PC-3 (cell line): ENCODE results near the gene TBPL2. TPM values are rescaled to one million over a fixed set of nuclear protein-coding genes. Genes with fewer than 3 reads are reported as not detected.

Experiments used
- ATAC-seq: fragments of 200-7000 bp; cut with Tn5 transposase; 2 replicates; pipeline ENCODE4 v1.9.1; 2020; ENCODE audit warnings: mild to moderate bottlenecking, moderate library complexity
- BruUV-seq: library from RNA; stranded (reverse); fragments of 400-500 nt; replicated peaks from 2 replicates; lab custom pipeline; 2021; lab: Mats Ljungman, UMichigan
- CTCF ChIA-PET: fragments of 300-600 bp; sonication (Branson Sonifier 250); formaldehyde crosslinking; loops from one replicate; lab custom pipeline; 2022; ENCODE audit warnings: antibody characterized with exemption; lab: Charles Lee
- POLR2A ChIA-PET: fragments of 300-600 bp; sonication (Branson Sonifier 250); formaldehyde crosslinking; loops from one replicate; lab custom pipeline; 2022; ENCODE audit warnings: antibody characterized with exemption; ENCODE audit not compliant: unreplicated experiment; lab: Charles Lee
- DNase-seq: peaks from one replicate; pipeline ENCODE4 v3.0.0-alpha.2; 2015
- H2AFZ ChIP-seq: fragments of 300-600 bp; sonication (generic); 2 replicates; pipeline ENCODE4 v1.6.0; 2016; ENCODE audit warnings: antibody characterized with exemption, low read length
- H3F3A ChIP-seq: fragments of 300-600 bp; sonication (generic); one replicate; pipeline ENCODE4 v1.6.0; 2017; ENCODE audit warnings: antibody characterized with exemption, low read length, control low read depth, mild to moderate bottlenecking; ENCODE audit not compliant: unreplicated experiment
- H3K27ac ChIP-seq: fragments of 300-600 bp; sonication (generic); 2 replicates; pipeline ENCODE4 v1.5.1; 2016; ENCODE audit warnings: mild to moderate bottlenecking, low read length
- H3K27me3 ChIP-seq: fragments of 300-600 bp; sonication (generic); 2 replicates; pipeline ENCODE4 v1.6.1; 2016; ENCODE audit warnings: low read length, mixed read lengths
- H3K36me3 ChIP-seq: fragments of 300-600 bp; sonication (generic); 2 replicates; pipeline ENCODE4 v1.6.1; 2016; ENCODE audit warnings: low read depth, mixed run types, low read length, mixed read lengths
- H3K4me1 ChIP-seq: fragments of 300-600 bp; sonication (generic); 2 replicates; pipeline ENCODE4 v1.5.1; 2016; ENCODE audit warnings: low read length; ENCODE audit not compliant: insufficient read depth
- H3K4me2 ChIP-seq: fragments of 300-600 bp; sonication (generic); 2 replicates; pipeline ENCODE4 v1.6.0; 2016; ENCODE audit warnings: low read length
- H3K4me3 ChIP-seq: fragments of 300-600 bp; sonication (generic); 2 replicates; pipeline ENCODE4 v1.5.1; 2016; ENCODE audit warnings: mild to moderate bottlenecking, low read length, mixed read lengths
- H3K79me2 ChIP-seq: fragments of 300-600 bp; sonication (generic); 2 replicates; pipeline ENCODE4 v1.6.1; 2017; ENCODE audit warnings: low read length, mixed read lengths
- H3K9ac ChIP-seq: fragments of 300-600 bp; sonication (generic); 2 replicates; pipeline ENCODE4 v1.6.0; 2016; ENCODE audit warnings: mild to moderate bottlenecking, low read length
- H3K9me2 ChIP-seq: fragments of 300-600 bp; sonication (generic); replicated peaks from 2 replicates; pipeline ENCODE4 v1.6.1; 2016; ENCODE audit warnings: mixed run types, low read length, mixed read lengths
- H3K9me3 ChIP-seq: fragments of 300-600 bp; sonication (generic); 2 replicates; pipeline ENCODE4 v1.6.1; 2016; ENCODE audit warnings: low read length, mixed read lengths
- H4K20me1 ChIP-seq: fragments of 300-600 bp; sonication (generic); 2 replicates; pipeline ENCODE4 v1.6.1; 2016; ENCODE audit warnings: low read length, mixed read lengths
- EZH2 ChIP-seq: fragments of 300-600 bp; sonication (generic); IDR thresholded peaks from one replicate; pipeline ENCODE4 v1.6.1; 2017; ENCODE audit warnings: antibody characterized with exemption, mild to moderate bottlenecking, low read length; ENCODE audit not compliant: unreplicated experiment
- EZH2phosphoT487 ChIP-seq: fragments of 300-600 bp; sonication (generic); IDR thresholded peaks from 2 replicates; pipeline ENCODE4 v1.6.1; 2018; ENCODE audit warnings: mild to moderate bottlenecking, antibody characterized with exemption, low read length, borderline replicate concordance
- intact Hi-C: fragments of 100-400 bp; cut with micrococcal nuclease; formaldehyde crosslinking; loops from 2 replicates; pipeline ENCODE4 v1.9.0; 2023
- total RNA-seq: library from RNA; depleted of rRNA; stranded (reverse); fragments of >200 nt; gene quantifications from 2 replicates; pipeline ENCODE4 v1.2.3, GENCODE V29; 2014
- TF ChIP-seq, protein P1 (sequence below): fragments of 300-600 bp; sonication (generic); conservative IDR thresholded peaks from 2 replicates; pipeline ENCODE4 v1.5.1; 2017; ENCODE audit warnings: antibody characterized with exemption, low read depth, mild to moderate bottlenecking, low read length

TBPL2 gene
- total RNA-seq, 1 experiment from 2014 or later: not detected

DNA sequence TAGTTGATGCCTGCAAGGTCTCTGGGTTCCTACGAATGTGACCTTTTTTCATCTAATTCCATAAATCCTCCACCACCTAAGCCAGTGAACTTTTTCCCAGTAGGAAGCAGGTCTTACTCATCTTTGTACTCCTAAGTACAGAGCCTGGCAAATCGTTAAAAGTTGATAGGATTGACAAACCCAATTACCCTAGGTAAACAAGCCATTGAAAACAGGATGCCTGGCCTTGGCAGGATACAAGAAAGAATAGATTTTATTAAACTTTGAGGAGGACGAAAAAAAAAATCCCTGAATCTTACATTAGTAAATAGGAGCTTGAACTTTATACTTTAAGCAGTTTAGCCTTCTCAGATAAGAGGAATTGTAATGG is 5.6 kb downstream of the TBPL2 start:
- peak; percentile 83 for ATAC-seq
- H3K4me1 ChIP-seq: peaks cover 24% of the 10 kb centered on the region
- CTCF ChIA-PET: interaction anchor here (0.7 to 2.0 kb wide), 3 partner anchors 18 to 1030 kb away, joined by 5 to 6 read pairs (median 6); no protein-coding TSS in a partner anchor

DNA sequence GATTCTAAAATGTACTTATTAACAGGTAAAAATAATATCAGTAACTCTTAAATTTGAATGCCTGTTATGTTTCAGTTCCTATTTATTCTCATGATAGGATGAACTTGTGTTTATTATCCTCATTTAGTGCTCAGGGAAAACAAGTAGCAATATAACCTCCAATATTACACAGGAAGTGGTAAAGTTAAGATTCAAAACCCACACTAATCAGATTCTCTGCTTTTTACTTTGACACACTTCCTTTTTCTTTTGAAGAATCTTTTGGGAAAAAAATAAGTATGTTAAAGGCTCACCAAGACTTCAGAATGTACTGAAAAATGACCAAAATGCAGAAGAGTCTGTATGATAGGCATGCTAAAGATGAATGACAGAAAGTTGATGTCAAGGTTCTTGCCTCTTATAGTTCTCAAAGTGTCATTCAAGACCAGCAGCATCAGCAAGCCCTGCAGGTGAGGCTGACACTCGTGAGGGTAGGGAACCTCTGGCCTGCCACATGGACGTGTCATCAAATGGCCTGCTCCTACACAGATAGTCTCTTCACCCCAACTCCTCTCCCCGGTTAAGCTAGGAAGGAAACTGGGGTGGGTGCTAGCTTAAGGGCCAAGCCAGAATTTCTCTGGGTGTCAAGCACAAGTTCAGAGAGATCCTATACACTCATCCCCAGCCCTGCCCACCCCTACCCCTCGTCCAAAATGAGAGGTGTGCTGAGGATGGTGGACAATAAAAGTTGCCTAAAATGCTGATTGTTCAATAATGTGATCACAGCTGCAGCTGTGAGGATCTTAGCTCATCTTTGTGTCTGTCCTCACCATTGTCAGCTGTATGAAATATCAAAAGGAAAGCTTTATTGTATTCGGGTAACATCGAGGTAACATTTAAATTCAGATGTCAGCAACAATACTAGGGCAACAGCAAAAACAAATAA is 6.3 kb downstream of the TBPL2 start:
- TF ChIP-seq EZH2phosphoT487 (no peak), EZH2 (no peak)
- TF ChIP-seq, protein P1, sequence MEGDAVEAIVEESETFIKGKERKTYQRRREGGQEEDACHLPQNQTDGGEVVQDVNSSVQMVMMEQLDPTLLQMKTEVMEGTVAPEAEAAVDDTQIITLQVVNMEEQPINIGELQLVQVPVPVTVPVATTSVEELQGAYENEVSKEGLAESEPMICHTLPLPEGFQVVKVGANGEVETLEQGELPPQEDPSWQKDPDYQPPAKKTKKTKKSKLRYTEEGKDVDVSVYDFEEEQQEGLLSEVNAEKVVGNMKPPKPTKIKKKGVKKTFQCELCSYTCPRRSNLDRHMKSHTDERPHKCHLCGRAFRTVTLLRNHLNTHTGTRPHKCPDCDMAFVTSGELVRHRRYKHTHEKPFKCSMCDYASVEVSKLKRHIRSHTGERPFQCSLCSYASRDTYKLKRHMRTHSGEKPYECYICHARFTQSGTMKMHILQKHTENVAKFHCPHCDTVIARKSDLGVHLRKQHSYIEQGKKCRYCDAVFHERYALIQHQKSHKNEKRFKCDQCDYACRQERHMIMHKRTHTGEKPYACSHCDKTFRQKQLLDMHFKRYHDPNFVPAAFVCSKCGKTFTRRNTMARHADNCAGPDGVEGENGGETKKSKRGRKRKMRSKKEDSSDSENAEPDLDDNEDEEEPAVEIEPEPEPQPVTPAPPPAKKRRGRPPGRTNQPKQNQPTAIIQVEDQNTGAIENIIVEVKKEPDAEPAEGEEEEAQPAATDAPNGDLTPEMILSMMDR: no peak
- H3K27ac ChIP-seq: peak overlapping the region; percentile 25
- no TSS peak for BruUV-seq
- no peak overlapping the region for H3K9ac ChIP-seq
- no peaks in the 10 kb centered on the region for H3K36me3 ChIP-seq
- H3K27me3 ChIP-seq: no peaks in the 10 kb centered on the region
- intact Hi-C loops: loop anchor here (5.0 to 10.0 kb wide), 3 partner anchors 347 to 662 kb away; no protein-coding TSS in a partner anchor
- H3K4me3 ChIP-seq: no peak overlapping the region
- H3K4me2 ChIP-seq: peak overlapping the region; percentile 48
- CTCF ChIA-PET: interaction anchor here (0.7 to 2.0 kb wide), 2 partner anchors 188 to 1031 kb away, joined by 6 read pairs; no protein-coding TSS in a partner anchor
- 0 out of 2 replicates have a peak overlapping the region, but pooled peaks have one; percentile 3 for H2AFZ ChIP-seq
- no peaks in the 10 kb centered on the region for H3K9me3 ChIP-seq
- H3K9me2 ChIP-seq: no peaks in the 10 kb centered on the region
- no peaks in the 10 kb centered on the region for H3F3A ChIP-seq
- DNase-seq (no peak), ATAC-seq (peak; percentile 6; the same call in 1 of the 2 replicates)
- POLR2A ChIA-PET: interaction anchor here (0.7 kb wide), 2 partner anchors 17 to 256 kb away, joined by 5 to 13 read pairs; no protein-coding TSS in a partner anchor
- H4K20me1 ChIP-seq: no peaks in the 10 kb centered on the region
- no peaks in the 10 kb centered on the region for H3K79me2 ChIP-seq
- H3K4me1 ChIP-seq: peaks cover 29% of the 10 kb centered on the region

More for the DNA sequence above, 5.6 kb downstream of the TBPL2 start:
- Histone ChIP-seq H3K4me3 (peak overlapping the region; percentile 4; the same call in 1 of the 2 replicates), H3K9ac (no peak overlapping the region), H4K20me1 (no peaks in the 10 kb centered on the region), H3F3A (no peaks in the 10 kb centered on the region), H3K27me3 (no peaks in the 10 kb centered on the region), H3K4me2 (peak overlapping the region; percentile 48), H3K79me2 (no peaks in the 10 kb centered on the region), H2AFZ (no peak overlapping the region), H3K9me3 (no peaks in the 10 kb centered on the region), H3K9me2 (no peaks in the 10 kb centered on the region), H3K27ac (peak overlapping the region; percentile 25), H3K36me3 (no peaks in the 10 kb centered on the region)
- intact Hi-C loops: loop anchor here (5.0 to 10.0 kb wide), 3 partner anchors 347 to 662 kb away; no protein-coding TSS in a partner anchor
- no peak for TF ChIP-seq EZH2phosphoT487
- no peak for TF ChIP-seq EZH2
- TF ChIP-seq, protein P1: no peak
- BruUV-seq: no TSS peak
- peak; percentile 96 for DNase-seq
- POLR2A ChIA-PET: interaction anchor here (0.7 kb wide), 2 partner anchors 16 to 255 kb away, joined by 5 to 13 read pairs; no protein-coding TSS in a partner anchor
